Esophagus muscularis mucosa (tissue), 4 donors: ENCODE measurements around the gene CHST9. TPM values are rescaled to one million over a fixed set of nuclear protein-coding genes. Genes with fewer than 3 reads are reported as not detected.
"Not testable (repeated sequence)": the region's sequence is repeated elsewhere in the genome, so short reads cannot be mapped to it uniquely, and the experiment has no call there.

Source experiments
- DNase-seq: peaks from one replicate; pipeline ENCODE4 v3.0.0-alpha.2; 2017; ENCODE audit errors: extremely low spot score
- H3K27ac ChIP-seq, 4 donors: fragments of 200-600 bp; sonication (generic); replicated peaks in 1 of 4; 1 replicate in 3 of 4; 2 replicates in 1 of 4; pipeline ENCODE4 v1.5.1; 2016 to 2019; ENCODE audit warnings: mild to moderate bottlenecking in 1 of 4
- H3K27me3 ChIP-seq, 4 donors: fragments of 200-600 bp; sonication (generic); one replicate each; pipeline versions ENCODE4 v1.5.1 to v1.6.0; 2016 to 2019
- H3K36me3 ChIP-seq, 4 donors: fragments of 200-600 bp; sonication (generic); one replicate each; pipeline ENCODE4 v1.5.1; 2016 to 2019
- H3K4me1 ChIP-seq, 4 donors: fragments of 200-600 bp; sonication (generic); one replicate each; pipeline ENCODE4 v1.5.1; 2016 to 2019
- H3K4me3 ChIP-seq, 4 donors: fragments of 200-600 bp; sonication (generic); 1 replicate in 2 of 4; 2 replicates in 2 of 4; pipeline ENCODE4 v1.5.1; 2016 to 2019; ENCODE audit warnings: mild to moderate bottlenecking in 4 of 4, moderate library complexity in 1 of 4
- H3K9me3 ChIP-seq, 4 donors: fragments of 200-600 bp; sonication (generic); 1 replicate in 3 of 4; 2 replicates in 1 of 4; pipeline ENCODE4 v1.5.1; 2016 to 2019
- CTCF ChIP-seq, 3 experiments: fragments of 200-600 bp in 2 of 3; fragments of 450-650 bp in 1 of 3; sonication (generic) in 2 of 3; IDR thresholded peaks; one replicate each; pipeline ENCODE4 v1.5.1; 2017 to 2019; ENCODE audit warnings: antibody characterized with exemption in 3 of 3, mild to moderate bottlenecking in 2 of 3, moderate library complexity in 1 of 3
- EP300 ChIP-seq: sonication (generic); formaldehyde crosslinking; IDR thresholded peaks from one replicate; pipeline ENCODE4 v1.6.1; 2017; ENCODE audit warnings: antibody characterized with exemption
- POLR2A ChIP-seq: fragments of 450-650 bp; IDR thresholded peaks from one replicate; pipeline ENCODE4 v1.6.1; 2017; ENCODE audit warnings: antibody characterized with exemption, moderate library complexity, mild to moderate bottlenecking, low read depth
- POLR2AphosphoS5 ChIP-seq, 2 donors: sonication (generic); formaldehyde crosslinking; IDR thresholded peaks; one replicate each; pipeline ENCODE4 v1.6.1; 2017; ENCODE audit warnings: antibody characterized with exemption in 2 of 2
- WGBS: methylation state at CpG from one replicate; pipeline ENCODE4 v1.1.5; 2018; 5-methylcytosine and 5-hydroxymethylcytosine counted together
- intact Hi-C: fragments of 100-400 bp; cut with DNase I; formaldehyde crosslinking; loops from one replicate; pipeline ENCODE4 v1.15.1; 2023
- total RNA-seq, 4 donors: library from RNA; depleted of rRNA; stranded (reverse); fragments of >200 nt; gene quantifications; one replicate each; pipeline versions ENCODE4 v1.1.0 to v1.2.1, GENCODE V29; 2016

The CHST9 gene
- total RNA-seq, 4 donors from 2014 or later: 0.42 to 2.4 (median 1.4) TPM

GRCh38 chr18:27109451-27109850 is 75.7 kb downstream of the CHST9 start:
- WGBS: 55% methylated on average over 10 of the region's 10 CpGs
- intact Hi-C loops: no loop called here

GRCh38 chr18:27108842-27109241 is 76.3 kb downstream of the CHST9 start:
- TF ChIP-seq POLR2A (no peak), POLR2AphosphoS5 (IDR thresholded peaks at IDR 0.05) (no peak), EP300 (no peak), CTCF (IDR thresholded peaks at IDR 0.05) (no peak)
- Histone ChIP-seq H3K9me3 (peaks cover 0 to 8% (median 3%) of the 10 kb centered on the region in 4 donors), H3K4me3 (no peak overlapping the region), H3K4me1 (no peaks in the 10 kb centered on the region), H3K27ac (no peak overlapping the region), H3K27me3 (no peaks in the 10 kb centered on the region), H3K36me3 (no peaks in the 10 kb centered on the region)
- WGBS: 83% methylated on average over 2 of the region's 2 CpGs
- DNase-seq: no peak
- intact Hi-C loops: no loop called here

More at GRCh38 chr18:27109451-27109850, 75.7 kb downstream of the CHST9 start:
- Histone ChIP-seq H3K27ac (no peak overlapping the region), H3K4me1 (no peaks in the 10 kb centered on the region), H3K9me3 (peaks cover 0 to 11% (median 3%) of the 10 kb centered on the region in 4 donors), H3K36me3 (no peaks in the 10 kb centered on the region), H3K27me3 (no peaks in the 10 kb centered on the region), H3K4me3 (no peak overlapping the region)
- TF ChIP-seq CTCF (IDR thresholded peaks at IDR 0.05): no peak
- TF ChIP-seq POLR2AphosphoS5 (IDR thresholded peaks at IDR 0.05): no peak
- TF ChIP-seq POLR2A: no peak
- TF ChIP-seq EP300: no peak
- DNase-seq: no peak

GRCh38 chr18:27104743-27105142 is 80.4 kb downstream of the CHST9 start:
- WGBS: 71% methylated on average over 3 of the region's 3 CpGs
- no peak for DNase-seq
- TF ChIP-seq POLR2AphosphoS5 (IDR thresholded peaks at IDR 0.05) (no peak), POLR2A (no peak), CTCF (IDR thresholded peaks at IDR 0.05) (no peak), EP300 (no peak)
- no peak overlapping the region for H3K4me3 ChIP-seq
- intact Hi-C loops: no loop called here
- no peaks in the 10 kb centered on the region for H3K27me3 ChIP-seq
- H3K36me3 ChIP-seq: no peaks in the 10 kb centered on the region
- H3K9me3 ChIP-seq: no peaks in the 10 kb centered on the region
- H3K4me1 ChIP-seq: no peaks in the 10 kb centered on the region
- H3K27ac ChIP-seq: no peak overlapping the region

DNA sequence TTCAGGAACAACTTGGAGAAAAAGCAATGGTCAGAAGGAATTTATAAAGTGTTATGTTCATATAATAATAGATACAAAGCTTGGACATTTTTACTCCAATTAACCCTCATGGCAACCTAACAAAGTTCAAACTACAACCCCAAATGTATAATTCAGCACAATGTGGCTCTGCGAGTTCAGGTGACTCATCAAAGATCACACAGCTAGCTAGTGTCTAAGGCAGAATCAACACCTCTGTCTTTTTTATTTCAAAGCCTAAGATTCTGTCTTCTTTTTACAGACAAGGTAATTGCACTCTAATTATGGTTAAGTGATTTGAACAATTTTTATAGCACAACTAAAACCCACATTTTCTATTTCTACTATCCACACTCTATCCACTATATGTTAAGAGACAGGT is 90.5 kb downstream of the CHST9 start:
- TF ChIP-seq CTCF (IDR thresholded peaks at IDR 0.05) (no peak), POLR2AphosphoS5 (IDR thresholded peaks at IDR 0.05) (no peak), EP300 (no peak), POLR2A (no peak)
- no peak overlapping the region for H3K4me3 ChIP-seq
- no peak overlapping the region for H3K27ac ChIP-seq
- no peak for DNase-seq
- WGBS: 91% methylated on average over 1 of the region's 1 CpG
- intact Hi-C loops: no loop called here
- H3K27me3 ChIP-seq: no peaks in the 10 kb centered on the region
- H3K9me3 ChIP-seq: no peaks in the 10 kb centered on the region
- no peaks in the 10 kb centered on the region for H3K36me3 ChIP-seq
- no peaks in the 10 kb centered on the region for H3K4me1 ChIP-seq

DNA sequence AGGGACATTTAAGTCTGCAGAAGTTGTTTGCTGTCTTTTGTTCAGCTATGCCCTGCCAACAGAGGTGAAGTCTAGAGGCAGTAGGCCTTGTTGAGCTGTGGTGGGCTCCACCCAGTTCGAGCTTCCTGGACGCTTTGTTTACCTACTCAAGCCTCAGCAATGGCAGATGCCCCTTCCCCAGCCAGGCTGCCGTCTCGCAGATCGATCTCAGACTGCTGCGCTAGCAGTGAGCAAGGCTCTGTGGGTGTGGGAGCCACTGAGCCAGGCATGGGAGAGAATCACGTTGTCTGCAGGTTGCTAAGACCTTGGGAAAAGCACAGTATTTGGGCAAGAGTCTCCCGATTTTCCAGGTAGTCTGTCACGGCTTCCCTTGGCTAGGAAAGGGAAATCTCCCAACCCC is 91.8 kb downstream of the CHST9 start:
- DNase-seq, H3K36me3 ChIP-seq: not testable (repeated sequence)

More for the DNA sequence above, 91.8 kb downstream of the CHST9 start:
- WGBS: 79% methylated on average over 9 of the region's 9 CpGs
- H3K4me3 ChIP-seq, intact Hi-C loops, H3K4me1 ChIP-seq, H3K27ac ChIP-seq, H3K27me3 ChIP-seq, H3K9me3 ChIP-seq: not testable (repeated sequence)
